ENCODE measurements around the gene ADGB. TPM values are rescaled to one million over a fixed set of nuclear protein-coding genes. Genes with fewer than 3 reads are reported as not detected.
"Not testable (repeated sequence)": the region's sequence is repeated elsewhere in the genome, so short reads cannot be mapped to it uniquely, and the experiment has no call there.

ADGB gene
- total RNA-seq (1 to 10 TPM in 1 of 2 donors, under 1 TPM in 1; 0.99 to 6.6 TPM), polyA plus RNA-seq (ENCODE audit: insufficient read length in 2 of 2) (1 to 10 TPM in 1 of 2 donors, under 1 TPM in 1; 0.98 to 1.7 TPM)
- long read RNA-seq, donor 1: 0 reads
- long read RNA-seq, donor 2: 0 reads
- long read RNA-seq, donor 3: 0 reads
- long read RNA-seq, donor 4: 0 reads

GRCh38 chr6:146598772-146599405, at the start of gene ADGB:
Gene ADGB, plus strand, starts transcription at chr6:146598972. Its CDS starts 69 bp downstream, at chr6:146599041.
- DNase-seq (ENCODE audit: low read depth in 4 of 6, low spot score in 6 of 6): peak in 5 of 6 donors; percentile 17 to 74 (median 39)
- Histone ChIP-seq H3K27me3 (ENCODE audit: control insufficient read depth, insufficient read depth, low read length) (no peaks in the 10 kb centered on the region), H3K27ac (ENCODE audit: low read depth, low read length) (no peak within 1 kb of the TSS), H3K9me3 (ENCODE audit: control insufficient read depth, insufficient read depth, low read length) (no peaks in the 10 kb centered on the region), H3K36me3 (ENCODE audit: control insufficient read depth, insufficient read depth, low read length) (no peaks in the 10 kb centered on the region), H3K4me3 (ENCODE audit: low read depth, low read length) (peak within 1 kb of the TSS; percentile 38), H3K4me1 (ENCODE audit: control insufficient read depth, insufficient read depth, low read length) (peaks cover 5% of the 10 kb centered on the region)
- WGBS (ENCODE audit: insufficient coverage): 6% methylated on average over 32 of the region's 32 CpGs

GRCh38 chr6:146550911-146551310, 47.9 kb upstream of the ADGB start:
- no peak overlapping the region for H3K27ac ChIP-seq (ENCODE audit: low read depth, low read length)
- H3K9me3 ChIP-seq (ENCODE audit: control insufficient read depth, insufficient read depth, low read length): no peaks in the 10 kb centered on the region
- DNase-seq (ENCODE audit: low read depth in 4 of 6, low spot score in 6 of 6): no peak
- H3K4me3 ChIP-seq (ENCODE audit: low read depth, low read length): no peak overlapping the region
- H3K36me3 ChIP-seq (ENCODE audit: control insufficient read depth, insufficient read depth, low read length): peaks cover 2% of the 10 kb centered on the region
- no peaks in the 10 kb centered on the region for H3K27me3 ChIP-seq (ENCODE audit: control insufficient read depth, insufficient read depth, low read length)
- 93% methylated on average over 3 of the region's 6 CpGs for WGBS (ENCODE audit: insufficient coverage)
- no peaks in the 10 kb centered on the region for H3K4me1 ChIP-seq (ENCODE audit: control insufficient read depth, insufficient read depth, low read length)

- no peak for DNase-seq (ENCODE audit: low read depth in 4 of 6, low spot score in 6 of 6)
- Histone ChIP-seq H3K9me3 (ENCODE audit: control insufficient read depth, insufficient read depth, low read length) (no peaks in the 10 kb centered on the region), H3K27ac (ENCODE audit: low read depth, low read length) (no peak overlapping the region), H3K4me3 (ENCODE audit: low read depth, low read length) (no peak overlapping the region), H3K36me3 (ENCODE audit: control insufficient read depth, insufficient read depth, low read length) (peaks cover 2% of the 10 kb centered on the region), H3K27me3 (ENCODE audit: control insufficient read depth, insufficient read depth, low read length) (no peaks in the 10 kb centered on the region), H3K4me1 (ENCODE audit: control insufficient read depth, insufficient read depth, low read length) (no peaks in the 10 kb centered on the region)
- WGBS (ENCODE audit: insufficient coverage): no CpG with 5 or more reads among the region's 7 CpGs
Measured at GRCh38 chr6:146551545-146551944, 47.2 kb upstream of the ADGB start.

- Histone ChIP-seq H3K36me3 (ENCODE audit: control insufficient read depth, insufficient read depth, low read length) (peaks cover 2% of the 10 kb centered on the region), H3K27me3 (ENCODE audit: control insufficient read depth, insufficient read depth, low read length) (no peaks in the 10 kb centered on the region), H3K4me3 (ENCODE audit: low read depth, low read length) (no peak overlapping the region), H3K27ac (ENCODE audit: low read depth, low read length) (no peak overlapping the region), H3K9me3 (ENCODE audit: control insufficient read depth, insufficient read depth, low read length) (no peaks in the 10 kb centered on the region), H3K4me1 (ENCODE audit: control insufficient read depth, insufficient read depth, low read length) (no peaks in the 10 kb centered on the region)
- no peak for DNase-seq (ENCODE audit: low read depth in 4 of 6, low spot score in 6 of 6)
- 87% methylated on average over 5 of the region's 7 CpGs for WGBS (ENCODE audit: insufficient coverage)
Measured at GRCh38 chr6:146553377-146554135, 45.2 kb upstream of the ADGB start.

- Histone ChIP-seq H3K4me1 (ENCODE audit: control insufficient read depth, insufficient read depth, low read length) (no peaks in the 10 kb centered on the region), H3K4me3 (ENCODE audit: low read depth, low read length) (no peak overlapping the region), H3K36me3 (ENCODE audit: control insufficient read depth, insufficient read depth, low read length) (no peaks in the 10 kb centered on the region), H3K9me3 (ENCODE audit: control insufficient read depth, insufficient read depth, low read length) (peaks cover 1% of the 10 kb centered on the region), H3K27me3 (ENCODE audit: control insufficient read depth, insufficient read depth, low read length) (no peaks in the 10 kb centered on the region), H3K27ac (ENCODE audit: low read depth, low read length) (no peak overlapping the region)
- no peak for DNase-seq (ENCODE audit: low read depth in 4 of 6, low spot score in 6 of 6)
- no CpG with 5 or more reads among the region's 1 CpG for WGBS (ENCODE audit: insufficient coverage)
Measured at GRCh38 chr6:146560607-146561006, 38.2 kb upstream of the ADGB start.

GRCh38 chr6:146566661-146567060, 32.1 kb upstream of the ADGB start:
- DNase-seq (ENCODE audit: low read depth in 4 of 6, low spot score in 6 of 6); H3K36me3 ChIP-seq (ENCODE audit: control insufficient read depth, insufficient read depth, low read length); H3K4me1 ChIP-seq (ENCODE audit: control insufficient read depth, insufficient read depth, low read length); H3K4me3 ChIP-seq (ENCODE audit: low read depth, low read length); H3K9me3 ChIP-seq (ENCODE audit: control insufficient read depth, insufficient read depth, low read length); H3K27ac ChIP-seq (ENCODE audit: low read depth, low read length); H3K27me3 ChIP-seq (ENCODE audit: control insufficient read depth, insufficient read depth, low read length): not testable (repeated sequence)
- 33% methylated on average over 1 of the region's 2 CpGs for WGBS (ENCODE audit: insufficient coverage)

- not testable (repeated sequence) for H3K4me1 ChIP-seq (ENCODE audit: control insufficient read depth, insufficient read depth, low read length); H3K9me3 ChIP-seq (ENCODE audit: control insufficient read depth, insufficient read depth, low read length); H3K4me3 ChIP-seq (ENCODE audit: low read depth, low read length); DNase-seq (ENCODE audit: low read depth in 4 of 6, low spot score in 6 of 6); H3K27me3 ChIP-seq (ENCODE audit: control insufficient read depth, insufficient read depth, low read length); H3K36me3 ChIP-seq (ENCODE audit: control insufficient read depth, insufficient read depth, low read length); H3K27ac ChIP-seq (ENCODE audit: low read depth, low read length)
- 100% methylated on average over 2 of the region's 3 CpGs for WGBS (ENCODE audit: insufficient coverage)
Measured at GRCh38 chr6:146568619-146569018, 30.2 kb upstream of the ADGB start.

GRCh38 chr6:146574211-146574610, 24.6 kb upstream of the ADGB start:
- H3K4me1 ChIP-seq (ENCODE audit: control insufficient read depth, insufficient read depth, low read length): no peaks in the 10 kb centered on the region
- DNase-seq (ENCODE audit: low read depth in 4 of 6, low spot score in 6 of 6): no peak
- H3K36me3 ChIP-seq (ENCODE audit: control insufficient read depth, insufficient read depth, low read length): no peaks in the 10 kb centered on the region
- WGBS (ENCODE audit: insufficient coverage): no CpG with 5 or more reads among the region's 1 CpG
- no peak overlapping the region for H3K4me3 ChIP-seq (ENCODE audit: low read depth, low read length)
- no peaks in the 10 kb centered on the region for H3K9me3 ChIP-seq (ENCODE audit: control insufficient read depth, insufficient read depth, low read length)
- no peaks in the 10 kb centered on the region for H3K27me3 ChIP-seq (ENCODE audit: control insufficient read depth, insufficient read depth, low read length)
- no peak overlapping the region for H3K27ac ChIP-seq (ENCODE audit: low read depth, low read length)

GRCh38 chr6:146578054-146578453, 20.7 kb upstream of the ADGB start:
- Histone ChIP-seq H3K9me3 (ENCODE audit: control insufficient read depth, insufficient read depth, low read length) (no peaks in the 10 kb centered on the region), H3K4me3 (ENCODE audit: low read depth, low read length) (no peak overlapping the region), H3K27ac (ENCODE audit: low read depth, low read length) (no peak overlapping the region), H3K36me3 (ENCODE audit: control insufficient read depth, insufficient read depth, low read length) (no peaks in the 10 kb centered on the region), H3K4me1 (ENCODE audit: control insufficient read depth, insufficient read depth, low read length) (no peaks in the 10 kb centered on the region), H3K27me3 (ENCODE audit: control insufficient read depth, insufficient read depth, low read length) (no peaks in the 10 kb centered on the region)
- DNase-seq (ENCODE audit: low read depth in 4 of 6, low spot score in 6 of 6): no peak

GRCh38 chr6:146581968-146582367, 16.8 kb upstream of the ADGB start:
- H3K36me3 ChIP-seq (ENCODE audit: control insufficient read depth, insufficient read depth, low read length): no peaks in the 10 kb centered on the region
- no peaks in the 10 kb centered on the region for H3K9me3 ChIP-seq (ENCODE audit: control insufficient read depth, insufficient read depth, low read length)
- H3K27me3 ChIP-seq (ENCODE audit: control insufficient read depth, insufficient read depth, low read length): no peaks in the 10 kb centered on the region
- DNase-seq (ENCODE audit: low read depth in 4 of 6, low spot score in 6 of 6): no peak
- H3K4me1 ChIP-seq (ENCODE audit: control insufficient read depth, insufficient read depth, low read length): no peaks in the 10 kb centered on the region
- H3K4me3 ChIP-seq (ENCODE audit: low read depth, low read length): no peak overlapping the region
- WGBS (ENCODE audit: insufficient coverage): no CpG with 5 or more reads among the region's 1 CpG
- no peak overlapping the region for H3K27ac ChIP-seq (ENCODE audit: low read depth, low read length)

Data from spinal cord (tissue), 10 donors.